H9 (cell line): ENCODE results near the gene GATA5. TPM values are rescaled to one million over a fixed set of nuclear protein-coding genes. Genes with fewer than 3 reads are reported as not detected.

Experiments used
- DNase-seq: peaks from one replicate; pipeline ENCODE4 v3.0.0-alpha.2; 2017
- H2AFZ ChIP-seq: one replicate; pipeline ENCODE4 v1.6.1; 2013; ENCODE audit warnings: mild to moderate bottlenecking, low read length, control low read depth, moderate library complexity
- H2AK5ac ChIP-seq: 2 replicates; pipeline ENCODE4 v1.6.1; 2013; ENCODE audit warnings: low read length, control low read depth, mixed read lengths; ENCODE audit not compliant: insufficient read length
- H2BK120ac ChIP-seq: one replicate; pipeline ENCODE4 v1.6.1; 2013; ENCODE audit warnings: low read depth, mild to moderate bottlenecking, low read length, control low read depth, inconsistent platforms; ENCODE audit not compliant: poor library complexity, severe bottlenecking
- H2BK12ac ChIP-seq: 2 replicates; pipeline ENCODE4 v1.6.1; 2013; ENCODE audit warnings: low read length, control low read depth, mixed read lengths, low read depth; ENCODE audit not compliant: insufficient read length
- H2BK15ac ChIP-seq: 2 replicates; pipeline ENCODE4 v1.6.1; 2013; ENCODE audit warnings: low read depth, low read length, control low read depth
- H2BK20ac ChIP-seq: one replicate; pipeline ENCODE4 v1.6.1; 2013; ENCODE audit warnings: low read depth, mild to moderate bottlenecking, low read length, control low read depth, inconsistent platforms; ENCODE audit not compliant: poor library complexity, severe bottlenecking
- H2BK5ac ChIP-seq: 2 replicates; pipeline ENCODE4 v1.6.1; 2013; ENCODE audit warnings: low read length, control low read depth, mixed read lengths; ENCODE audit not compliant: insufficient read length
- H3K14ac ChIP-seq: 2 replicates; pipeline ENCODE4 v1.6.1; 2013; ENCODE audit warnings: low read length, control low read depth; ENCODE audit not compliant: insufficient read depth
- H3K18ac ChIP-seq: 2 replicates; pipeline ENCODE4 v1.6.1; 2013; ENCODE audit warnings: low read depth, mild to moderate bottlenecking, mixed read lengths, low read length, control low read depth; ENCODE audit not compliant: insufficient read length
- H3K23ac ChIP-seq: 2 replicates; pipeline ENCODE4 v1.6.1; 2013; ENCODE audit warnings: low read length, control low read depth, mixed read lengths, low read depth; ENCODE audit not compliant: insufficient read length
- H3K23me2 ChIP-seq: 2 replicates; pipeline ENCODE4 v1.6.1; 2013; ENCODE audit warnings: low read depth, mild to moderate bottlenecking, mixed read lengths, low read length, control low read depth; ENCODE audit not compliant: insufficient read length, poor library complexity, severe bottlenecking
- H3K27ac ChIP-seq: 2 replicates; pipeline ENCODE4 v1.5.1; 2013; ENCODE audit warnings: low read length, control low read depth, mixed read lengths, low read depth; ENCODE audit not compliant: insufficient read length
- H3K27me3 ChIP-seq: 2 replicates; pipeline ENCODE4 v1.6.1; 2013; ENCODE audit warnings: low read length, control low read depth, inconsistent platforms; ENCODE audit not compliant: insufficient read depth
- H3K4ac ChIP-seq: 2 replicates; pipeline ENCODE4 v1.6.1; 2013; ENCODE audit warnings: low read depth, mild to moderate bottlenecking, control low read depth, inconsistent platforms, low read length, moderate library complexity
- H3K4me1 ChIP-seq: 2 replicates; pipeline ENCODE4 v1.6.1; 2013; ENCODE audit warnings: low read length, control low read depth, inconsistent platforms; ENCODE audit not compliant: insufficient read depth
- H3K4me2 ChIP-seq: 2 replicates; pipeline ENCODE4 v1.6.1; 2013; ENCODE audit warnings: low read length, control low read depth, mixed read lengths; ENCODE audit not compliant: insufficient read length, insufficient read depth
- H3K56ac ChIP-seq: 2 replicates; pipeline ENCODE4 v1.6.1; 2013; ENCODE audit warnings: low read depth, mild to moderate bottlenecking, mixed read lengths, low read length, control low read depth; ENCODE audit not compliant: insufficient read length
- H3K79me1 ChIP-seq: 2 replicates; pipeline ENCODE4 v1.6.1; 2013; ENCODE audit warnings: low read depth, mild to moderate bottlenecking, moderate library complexity, low read length, control low read depth, inconsistent platforms; ENCODE audit not compliant: insufficient read depth, poor library complexity, severe bottlenecking
- H3K79me2 ChIP-seq: 2 replicates; pipeline ENCODE4 v1.6.1; 2013; ENCODE audit warnings: low read length, control low read depth, inconsistent platforms; ENCODE audit not compliant: insufficient read depth
- H3K9ac ChIP-seq: 2 replicates; pipeline ENCODE4 v1.6.1; 2013; ENCODE audit warnings: low read length, control low read depth, mixed read lengths; ENCODE audit not compliant: insufficient read length; ENCODE audit errors: extremely low read depth
- H3K9me3 ChIP-seq: one replicate; pipeline ENCODE4 v1.6.1; 2013; ENCODE audit warnings: low read depth, low read length, inconsistent platforms; ENCODE audit not compliant: control insufficient read depth
- H3T11ph ChIP-seq: one replicate; pipeline ENCODE4 v1.6.1; 2013; ENCODE audit warnings: mild to moderate bottlenecking, low read length, control low read depth, inconsistent platforms
- H4K20me1 ChIP-seq: one replicate; pipeline ENCODE4 v1.6.1; 2013; ENCODE audit not compliant: control insufficient read depth, insufficient read length, insufficient read depth
- H4K5ac ChIP-seq: 2 replicates; pipeline ENCODE4 v1.6.1; 2013; ENCODE audit warnings: low read depth, mild to moderate bottlenecking, mixed read lengths, low read length, control low read depth; ENCODE audit not compliant: insufficient read length
- H4K8ac ChIP-seq: replicated peaks from 2 replicates; pipeline ENCODE4 v1.6.1; 2013; ENCODE audit warnings: low read length, control low read depth, mixed read lengths, low read depth; ENCODE audit not compliant: insufficient read length
- H4K91ac ChIP-seq: 2 replicates; pipeline ENCODE4 v1.6.1; 2013; ENCODE audit warnings: low read depth, mild to moderate bottlenecking, moderate library complexity, mixed read lengths, low read length, control low read depth; ENCODE audit not compliant: insufficient read length
- H3K27ac Mint-ChIP-seq, 3 experiments: 2 replicates in 2 of 3; 3 replicates in 1 of 3; pipeline ENCODE4 v1.8.0; 2020 to 2021; ENCODE audit warnings: mixed read lengths in 3 of 3, mild to moderate bottlenecking in 1 of 3, moderate library complexity in 1 of 3
- H3K27me3 Mint-ChIP-seq: 2 replicates; pipeline ENCODE4 v1.8.0; 2021; ENCODE audit warnings: low read depth, mild to moderate bottlenecking, moderate library complexity, mixed read lengths
- H3K36me3 Mint-ChIP-seq, 3 experiments: 2 replicates in 2 of 3; 3 replicates in 1 of 3; pipeline ENCODE4 v1.8.0; 2020 to 2021; ENCODE audit warnings: low read depth in 3 of 3, mixed read lengths in 3 of 3; ENCODE audit not compliant: insufficient read depth in 1 of 3
- H3K4me1 Mint-ChIP-seq, 2 experiments: 2 replicates each; pipeline ENCODE4 v1.8.0; 2020; ENCODE audit warnings: mixed read lengths in 2 of 2
- H3K4me3 Mint-ChIP-seq, 2 experiments: 2 replicates in 1 of 2; 3 replicates in 1 of 2; pipeline ENCODE4 v1.8.0; 2020 to 2021; ENCODE audit warnings: mild to moderate bottlenecking in 2 of 2, mixed read lengths in 2 of 2, moderate library complexity in 1 of 2
- H3K9me3 Mint-ChIP-seq, 2 experiments: 2 replicates in 1 of 2; 3 replicates in 1 of 2; pipeline ENCODE4 v1.8.0; 2020; ENCODE audit warnings: mild to moderate bottlenecking in 2 of 2, mixed read lengths in 2 of 2, moderate library complexity in 1 of 2
- CTCF ChIP-seq: fragments of 200-600 bp; sonication (generic); conservative IDR thresholded peaks from 3 replicates; pipeline ENCODE4 v1.8.0; 2021; ENCODE audit warnings: antibody characterized with exemption, mild to moderate bottlenecking
- WGBS: extraction: QIAGEN DNeasy Blood & Tissue Kit; methylation state at CpG from one replicate; pipeline ENCODE4 v1.1.7; 2013; ENCODE audit warnings: missing lambda C conversion rate, low lambda C conversion rate, mixed read lengths; ENCODE audit not compliant: insufficient read length; ENCODE audit errors: extremely low coverage; 5-methylcytosine and 5-hydroxymethylcytosine counted together
- total RNA-seq: library from RNA; stranded (reverse); gene quantifications from 2 replicates; pipeline ENCODE4 v1.2.1, GENCODE V29; 2021

Gene GATA5
- total RNA-seq, 1 experiment from 2014 or later: 0.24 TPM

GRCh38 chr20:62494537-62494936 lies 18.7 kb upstream of the GATA5 start:
- no peak overlapping the region for H2BK12ac ChIP-seq
- H3K4me2 ChIP-seq: no peak overlapping the region
- no peak overlapping the region for H4K91ac ChIP-seq
- Mint-ChIP-seq H3K4me1 (peaks cover 6 to 11% of the 10 kb centered on the region in 2 experiments; a peak in 3 of 4 replicates), H3K4me3 (no peak overlapping the region), H3K36me3 (no peaks in the 10 kb centered on the region), H3K27me3 (peaks cover 25% of the 10 kb centered on the region), H3K9me3 (no peaks in the 10 kb centered on the region; a peak in 2 of 5 replicates), H3K27ac (no peak overlapping the region)
- H3K9me3 ChIP-seq: no peaks in the 10 kb centered on the region
- no peaks in the 10 kb centered on the region for H4K20me1 ChIP-seq
- no peak overlapping the region for H3K18ac ChIP-seq
- no peaks in the 10 kb centered on the region for H3K79me1 ChIP-seq
- no peak overlapping the region for H3K14ac ChIP-seq
- no peaks in the 10 kb centered on the region for H3K23me2 ChIP-seq
- no CpG with 5 or more reads among the region's 7 CpGs for WGBS
- H2BK20ac ChIP-seq: no peak overlapping the region
- no peak overlapping the region for H3K9ac ChIP-seq
- no peak overlapping the region for H3K56ac ChIP-seq
- TF ChIP-seq CTCF: no peak
- no peak overlapping the region for H4K8ac ChIP-seq
- H2BK5ac ChIP-seq: no peak overlapping the region
- no peak overlapping the region for H2AFZ ChIP-seq
- no peak overlapping the region for H3K4ac ChIP-seq
- no peak overlapping the region for H3K23ac ChIP-seq
- H3K4me1 ChIP-seq: no peaks in the 10 kb centered on the region
- H3K27ac ChIP-seq: no peak overlapping the region
- no peaks in the 10 kb centered on the region for H3K79me2 ChIP-seq
- no peak overlapping the region for H3T11ph ChIP-seq
- no peak for DNase-seq
- H2AK5ac ChIP-seq: no peak overlapping the region
- H3K27me3 ChIP-seq: no peaks in the 10 kb centered on the region
- no peak overlapping the region for H2BK15ac ChIP-seq
- no peak overlapping the region for H2BK120ac ChIP-seq
- H4K5ac ChIP-seq: no peak overlapping the region
